Thoracic aorta (tissue), 2 donors: Measurements from ENCODE around the gene TXN. TPM values are rescaled to one million over a fixed set of nuclear protein-coding genes. Genes with fewer than 3 reads are reported as not detected.

Source experiments
- ATAC-seq: fragments of 150-250 bp; one replicate; pipeline ENCODE4 v1.8.0; 2017; ENCODE audit warnings: low read depth; ENCODE audit not compliant: insufficient number of reproducible peaks, low FRiP score
- DNase-seq: peaks from one replicate; pipeline ENCODE4 v3.0.0-alpha.2; 2020; ENCODE audit warnings: low spot score
- H3K27ac ChIP-seq, 2 donors: fragments of 200-600 bp; sonication (generic); 1 replicate in 1 of 2; 2 replicates in 1 of 2; pipeline ENCODE4 v1.5.1; 2016; ENCODE audit warnings: mild to moderate bottlenecking in 2 of 2, moderate library complexity in 2 of 2
- H3K27me3 ChIP-seq: fragments of 200-600 bp; sonication (generic); replicated peaks from 2 replicates; pipeline ENCODE4 v1.6.0; 2016; ENCODE audit warnings: mild to moderate bottlenecking; ENCODE audit not compliant: insufficient read depth
- H3K36me3 ChIP-seq: fragments of 200-600 bp; sonication (generic); one replicate; pipeline ENCODE4 v1.5.1; 2016
- H3K4me1 ChIP-seq, 2 donors: fragments of 200-600 bp; sonication (generic); 1 replicate in 1 of 2; 2 replicates in 1 of 2; pipeline versions ENCODE4 v1.5.1 to v1.6.0; 2016; ENCODE audit warnings: low read depth in 2 of 2, mild to moderate bottlenecking in 1 of 2; ENCODE audit not compliant: control insufficient read depth in 1 of 2
- H3K4me3 ChIP-seq: fragments of 200-600 bp; sonication (generic); 2 replicates; pipeline ENCODE4 v1.5.1; 2016; ENCODE audit warnings: mild to moderate bottlenecking
- H3K9me3 ChIP-seq: fragments of 200-600 bp; sonication (generic); 2 replicates; pipeline ENCODE4 v1.5.1; 2016
- CTCF ChIP-seq: fragments of 200-600 bp; sonication (generic); IDR thresholded peaks from one replicate; pipeline ENCODE4 v1.5.1; 2019; ENCODE audit warnings: antibody characterized with exemption
- total RNA-seq, 2 donors: library from RNA; depleted of rRNA; stranded (reverse); fragments of >200 nt; gene quantifications; one replicate each; pipeline versions ENCODE4 v1.1.0 to v1.2.3, GENCODE V29; 2016

TXN gene
- total RNA-seq, 2 donors from 2014 or later, result 47.5 to 105 TPM

- no peak overlapping the region for H3K4me3 ChIP-seq
- no peaks in the 10 kb centered on the region for H3K36me3 ChIP-seq
- TF ChIP-seq CTCF, result no peak
- no peaks in the 10 kb centered on the region for H3K27me3 ChIP-seq
- DNase-seq (no peak), ATAC-seq (no peak)
- no peak overlapping the region for H3K27ac ChIP-seq
- H3K9me3 ChIP-seq, result no peaks in the 10 kb centered on the region
- no peaks in the 10 kb centered on the region for H3K4me1 ChIP-seq
Measured at GRCh38 chr9:110290001-110290400, 33.7 kb upstream of the TXN start.

GRCh38 chr9:110288503-110288902 is 32.2 kb upstream of the TXN start:
- H3K9me3 ChIP-seq, result no peaks in the 10 kb centered on the region
- H3K27me3 ChIP-seq, result no peaks in the 10 kb centered on the region
- DNase-seq, result no peak
- no peaks in the 10 kb centered on the region for H3K4me1 ChIP-seq
- H3K4me3 ChIP-seq, result no peak overlapping the region
- no peak for ATAC-seq
- H3K36me3 ChIP-seq, result no peaks in the 10 kb centered on the region
- no peak overlapping the region for H3K27ac ChIP-seq
- no peak for TF ChIP-seq CTCF

- no peak overlapping the region for H3K27ac ChIP-seq
- no peaks in the 10 kb centered on the region for H3K4me1 ChIP-seq
- DNase-seq (no peak), ATAC-seq (no peak)
- no peak for TF ChIP-seq CTCF
- no peaks in the 10 kb centered on the region for H3K36me3 ChIP-seq
- H3K9me3 ChIP-seq, result no peaks in the 10 kb centered on the region
- no peaks in the 10 kb centered on the region for H3K27me3 ChIP-seq
- no peak overlapping the region for H3K4me3 ChIP-seq
Measured at GRCh38 chr9:110287289-110287680, 31.0 kb upstream of the TXN start.

- Histone ChIP-seq H3K27ac (no peak overlapping the region), H3K4me1 (no peaks in the 10 kb centered on the region), H3K9me3 (no peaks in the 10 kb centered on the region), H3K27me3 (no peaks in the 10 kb centered on the region), H3K4me3 (no peak overlapping the region), H3K36me3 (no peaks in the 10 kb centered on the region)
- no peak for DNase-seq
- no peak for TF ChIP-seq CTCF
- no peak for ATAC-seq
Measured at GRCh38 chr9:110284211-110284844, 28.0 kb upstream of the TXN start.

GRCh38 chr9:110283751-110284150 is 27.4 kb upstream of the TXN start:
- H3K4me1 ChIP-seq, result no peaks in the 10 kb centered on the region
- H3K4me3 ChIP-seq, result no peak overlapping the region
- TF ChIP-seq CTCF, result no peak
- DNase-seq (no peak), ATAC-seq (no peak)
- H3K27me3 ChIP-seq, result no peaks in the 10 kb centered on the region
- H3K9me3 ChIP-seq, result no peaks in the 10 kb centered on the region
- H3K27ac ChIP-seq, result no peak overlapping the region
- no peaks in the 10 kb centered on the region for H3K36me3 ChIP-seq
